GM19328 (cell line): ENCODE measurements around the gene RPS6KC1.
"Not testable (repeated sequence)": the region's sequence is repeated elsewhere in the genome, so short reads cannot be mapped to it uniquely, and the experiment has no call there.

Source experiments
- ATAC-seq: cut with Tn5 transposase; IDR thresholded peaks from one replicate; pipeline ENCODE4 v1.9.1; 2021; ENCODE audit warnings: mild to moderate bottlenecking, moderate library complexity; ENCODE audit not compliant: unreplicated experiment

RPS6KC1 gene

GRCh38 chr1:213273546-213273945 lies 222.5 kb downstream of the RPS6KC1 start:
- ATAC-seq, result no peak

- no peak for ATAC-seq
Observed at GRCh38 chr1:213274140-213274539, 223.1 kb downstream of the RPS6KC1 start.

- ATAC-seq, result no peak
Observed at GRCh38 chr1:213275293-213275692, 224.3 kb downstream of the RPS6KC1 start.

DNA sequence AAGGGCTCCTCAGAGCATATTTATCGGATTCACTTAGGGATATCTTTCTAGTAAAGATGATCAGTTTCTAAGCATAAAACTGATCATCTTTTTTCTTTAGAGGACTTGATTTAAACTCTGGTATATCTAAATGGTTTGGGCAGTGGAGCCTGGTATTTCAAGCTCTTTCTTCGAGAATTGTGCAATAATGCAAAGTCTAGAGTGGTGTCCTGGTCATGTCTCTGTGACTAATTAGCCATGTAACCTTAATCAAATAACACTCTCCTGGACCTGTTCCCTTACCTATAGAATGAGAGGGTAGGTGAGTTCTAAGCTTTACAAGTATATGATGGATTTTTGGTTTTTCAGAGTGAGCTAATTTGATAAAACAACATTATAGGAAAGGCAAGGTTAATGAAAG lies 225.2 kb downstream of the RPS6KC1 start:
- no peak for ATAC-seq

GRCh38 chr1:213277036-213277435 lies 226.0 kb downstream of the RPS6KC1 start:
- no peak for ATAC-seq

DNA sequence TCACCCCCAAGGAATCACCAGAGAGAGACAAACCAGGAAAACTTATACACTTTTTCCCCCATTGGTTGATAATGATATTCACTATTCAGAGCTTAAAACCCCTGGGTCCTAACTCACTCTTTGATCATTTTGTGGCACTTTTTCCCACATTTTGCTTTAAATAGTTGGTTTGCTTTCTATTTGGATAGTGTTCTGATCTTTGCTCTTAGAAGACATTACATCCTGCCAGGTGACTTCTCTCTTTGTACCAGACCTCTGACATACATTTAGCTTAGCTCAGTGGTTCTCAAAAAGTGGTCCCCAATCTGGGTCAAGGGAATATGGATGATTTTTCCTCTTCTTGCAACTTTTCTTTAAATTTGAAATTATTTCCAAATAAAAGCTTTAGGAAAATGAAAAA lies 228.4 kb downstream of the RPS6KC1 start:
- no peak for ATAC-seq

- no peak for ATAC-seq
Observed at GRCh38 chr1:213281640-213282301, 230.7 kb downstream of the RPS6KC1 start.

GRCh38 chr1:213284626-213285025 lies 233.6 kb downstream of the RPS6KC1 start:
- no peak for ATAC-seq

DNA sequence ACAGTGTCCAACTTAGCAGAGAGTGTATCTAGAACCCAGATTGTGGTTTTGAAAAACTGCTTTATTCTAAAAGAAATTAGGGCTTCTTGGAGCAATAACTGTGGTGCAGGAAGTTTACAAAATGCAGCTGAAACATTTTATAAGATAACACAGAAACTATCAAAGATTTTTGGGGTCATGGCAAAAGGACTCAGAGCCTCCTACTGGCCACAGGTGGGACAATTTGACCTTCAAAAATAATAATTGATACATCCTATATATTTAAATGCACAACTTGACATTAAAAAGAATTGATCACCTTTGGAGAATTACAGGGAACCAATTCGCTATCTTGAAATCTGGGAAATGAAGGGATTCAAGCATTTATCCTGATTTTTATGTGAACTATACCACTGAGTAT lies 235.2 kb downstream of the RPS6KC1 start:
- no peak for ATAC-seq

- no peak for ATAC-seq
Observed at GRCh38 chr1:213287987-213288386, 236.9 kb downstream of the RPS6KC1 start.

DNA sequence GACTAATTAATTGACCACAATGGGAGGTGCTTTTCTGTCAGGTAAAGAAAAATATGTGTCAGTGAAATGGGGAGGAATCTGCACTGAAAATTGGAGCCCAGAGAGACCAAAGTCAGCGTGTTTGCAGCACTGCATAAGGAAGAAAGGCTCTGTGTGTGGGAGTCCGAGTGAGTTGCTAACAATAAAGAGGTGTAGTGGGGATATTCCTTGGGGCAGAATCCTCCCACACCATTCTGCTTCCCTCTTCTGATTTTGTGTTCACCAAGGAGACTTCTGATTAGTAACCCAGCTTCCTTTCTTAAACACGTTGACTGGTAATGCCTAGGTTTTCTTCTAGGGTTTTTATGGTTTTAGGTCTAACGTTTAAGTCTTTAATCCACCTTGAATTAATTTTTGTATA lies 240.5 kb downstream of the RPS6KC1 start:
- ATAC-seq, result no peak

DNA sequence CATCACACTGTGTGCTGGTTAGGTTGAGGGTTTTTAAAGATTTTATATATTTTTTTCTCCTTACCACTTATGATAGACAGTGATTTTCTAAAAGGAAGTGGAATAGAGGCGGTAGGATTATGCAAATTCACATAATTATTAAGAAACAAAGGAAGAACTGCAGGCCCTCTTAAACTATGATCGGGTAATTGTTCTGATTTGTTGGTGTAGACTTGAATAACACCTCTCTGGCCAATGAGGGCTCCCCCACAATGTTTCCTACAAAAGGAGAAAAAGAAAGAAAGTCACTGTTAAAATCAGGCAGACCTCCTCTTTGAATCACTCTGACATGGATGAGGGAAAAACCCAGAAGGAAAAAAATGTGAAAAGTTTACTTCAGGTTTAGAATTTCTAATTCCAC lies 241.6 kb downstream of the RPS6KC1 start:
- no peak for ATAC-seq

DNA sequence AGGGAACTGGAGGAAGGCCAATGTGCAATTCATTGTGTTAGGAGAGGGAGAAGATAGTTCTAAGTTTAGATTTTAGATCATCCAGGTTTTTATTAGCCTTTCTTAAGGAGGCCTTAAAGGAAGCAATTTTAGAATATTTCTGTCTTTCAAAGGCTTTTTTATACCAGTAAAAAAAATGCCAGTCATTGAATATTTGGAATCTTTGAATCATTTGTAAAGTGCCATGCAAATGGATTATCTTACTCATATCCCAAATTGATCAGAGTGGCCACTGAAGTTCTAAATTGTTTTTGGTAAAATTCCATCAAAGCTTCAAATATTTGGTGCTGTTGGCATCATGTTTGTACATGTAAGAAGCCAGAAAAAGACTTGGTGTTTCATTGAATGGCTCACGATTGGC lies 244.8 kb downstream of the RPS6KC1 start:
- no peak for ATAC-seq

- no peak for ATAC-seq
Observed at GRCh38 chr1:213296558-213296957, 245.5 kb downstream of the RPS6KC1 start.

DNA sequence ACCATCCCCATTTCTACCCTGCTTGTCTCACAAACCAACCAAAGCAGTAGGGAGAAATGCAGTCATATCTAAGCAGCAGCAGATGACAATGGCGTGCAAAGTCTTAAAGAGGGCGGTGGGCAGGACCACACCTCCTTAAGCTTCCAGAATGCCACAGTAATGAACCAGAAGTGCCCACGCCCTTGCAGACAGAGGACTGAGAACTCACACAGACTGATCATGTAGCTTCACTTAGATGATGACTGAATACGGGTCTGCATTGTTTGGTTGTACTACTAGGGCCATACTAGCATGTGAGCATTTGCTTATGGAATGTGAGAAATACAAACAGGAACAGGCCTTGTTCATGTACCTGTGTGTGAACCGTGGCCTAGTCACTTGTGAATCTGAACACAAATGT lies 246.0 kb downstream of the RPS6KC1 start:
- no peak for ATAC-seq

DNA sequence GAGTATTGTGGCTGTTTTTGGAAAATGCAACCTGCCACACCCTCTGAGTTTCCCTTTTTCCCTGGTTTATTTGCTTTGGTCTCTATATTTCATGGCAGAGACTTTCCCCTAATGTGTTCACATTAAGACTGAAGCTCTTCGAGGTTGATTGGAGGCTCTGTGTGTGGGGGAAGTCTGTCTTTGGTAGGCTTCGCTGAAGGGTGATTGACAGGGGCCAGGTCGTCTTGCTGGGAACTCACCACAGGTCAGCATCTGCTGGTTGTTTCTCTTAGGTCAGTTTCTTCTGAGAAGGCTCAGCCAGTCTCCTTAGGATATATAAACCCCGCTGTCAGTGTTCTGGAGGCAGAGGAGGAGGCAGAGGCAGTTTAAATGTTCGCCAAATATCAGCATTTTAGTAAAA lies 249.4 kb downstream of the RPS6KC1 start:
- ATAC-seq, result no peak

GRCh38 chr1:213301524-213301923 lies 250.5 kb downstream of the RPS6KC1 start:
- ATAC-seq, result not testable (repeated sequence)

GRCh38 chr1:213303286-213303685 lies 252.2 kb downstream of the RPS6KC1 start:
- no peak for ATAC-seq

DNA sequence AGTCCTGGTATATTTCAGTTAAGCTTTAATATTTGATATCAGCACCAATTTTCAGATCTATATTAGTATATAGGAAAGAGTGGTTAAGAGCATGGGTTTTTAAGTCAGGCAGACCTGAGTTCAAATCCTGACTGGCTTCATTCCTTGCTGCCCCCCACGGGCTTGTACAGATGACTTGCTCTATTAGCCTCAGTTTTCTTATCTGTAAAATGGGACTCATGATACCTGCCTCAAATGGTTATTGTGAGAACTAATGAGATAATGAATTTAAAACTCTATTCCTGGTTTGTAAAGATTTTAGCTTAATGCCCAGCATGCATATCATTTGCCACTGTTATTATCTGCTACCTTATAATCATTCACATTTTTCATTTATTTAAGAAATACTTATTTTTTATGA lies 264.5 kb downstream of the RPS6KC1 start:
- ATAC-seq, result no peak

DNA sequence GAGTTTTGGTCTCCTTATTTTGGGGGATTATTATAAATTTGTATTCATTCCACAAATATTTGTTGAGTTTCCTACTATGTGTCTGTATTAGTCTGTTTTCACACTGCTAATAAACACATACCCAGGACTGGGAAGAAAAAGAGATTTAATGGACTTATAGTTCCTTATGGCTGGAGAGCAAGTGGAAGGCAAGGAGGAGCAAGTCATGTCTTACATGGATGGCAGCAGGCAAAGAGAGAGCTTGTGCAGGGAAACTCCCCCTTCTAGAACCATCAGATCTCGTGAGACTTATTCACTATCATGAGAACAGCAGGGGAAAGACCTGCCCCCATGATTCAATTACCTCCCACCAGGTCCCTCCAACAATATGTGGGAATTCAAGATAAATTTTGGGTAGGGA lies 267.4 kb downstream of the RPS6KC1 start:
- not testable (repeated sequence) for ATAC-seq

DNA sequence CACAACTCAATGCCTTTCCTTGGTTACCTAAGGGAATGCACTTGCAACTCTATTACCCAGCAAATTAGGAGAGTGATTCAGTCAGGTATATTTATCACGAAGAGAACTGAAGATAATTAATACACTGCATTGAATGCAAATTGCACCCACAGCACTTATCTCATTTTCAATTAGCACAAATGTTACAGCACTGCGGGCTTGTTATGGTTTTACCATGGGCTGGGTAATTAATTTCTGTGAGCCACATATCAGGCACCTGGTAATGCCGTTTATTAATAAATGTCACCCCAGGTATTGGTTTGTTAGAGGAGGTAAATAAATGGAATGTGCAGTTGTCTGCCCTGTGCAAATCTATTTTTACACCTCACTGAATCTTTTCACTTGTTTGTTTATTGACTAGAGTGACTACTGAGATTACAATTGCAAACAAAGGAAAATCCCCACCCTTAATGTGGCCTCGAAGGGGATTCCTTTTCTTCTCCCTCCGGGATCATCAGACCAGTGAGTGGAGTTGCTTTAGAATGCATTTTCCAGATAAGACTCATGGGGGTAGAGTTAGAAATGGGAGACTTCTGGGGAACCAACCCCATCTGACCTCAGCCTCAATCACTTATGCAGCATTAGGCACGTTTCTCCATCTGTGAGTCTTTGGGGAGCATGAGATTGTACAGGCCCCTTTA lies 269.3 kb downstream of the RPS6KC1 start:
- no peak for ATAC-seq
